Right forelimb (tissue), 1 donor: ENCODE measurements around the gene LCOR.

Experiments used
- DNase-seq: peaks from one replicate; pipeline ENCODE4 v3.0.0-alpha.2; 2018

LCOR gene

DNA sequence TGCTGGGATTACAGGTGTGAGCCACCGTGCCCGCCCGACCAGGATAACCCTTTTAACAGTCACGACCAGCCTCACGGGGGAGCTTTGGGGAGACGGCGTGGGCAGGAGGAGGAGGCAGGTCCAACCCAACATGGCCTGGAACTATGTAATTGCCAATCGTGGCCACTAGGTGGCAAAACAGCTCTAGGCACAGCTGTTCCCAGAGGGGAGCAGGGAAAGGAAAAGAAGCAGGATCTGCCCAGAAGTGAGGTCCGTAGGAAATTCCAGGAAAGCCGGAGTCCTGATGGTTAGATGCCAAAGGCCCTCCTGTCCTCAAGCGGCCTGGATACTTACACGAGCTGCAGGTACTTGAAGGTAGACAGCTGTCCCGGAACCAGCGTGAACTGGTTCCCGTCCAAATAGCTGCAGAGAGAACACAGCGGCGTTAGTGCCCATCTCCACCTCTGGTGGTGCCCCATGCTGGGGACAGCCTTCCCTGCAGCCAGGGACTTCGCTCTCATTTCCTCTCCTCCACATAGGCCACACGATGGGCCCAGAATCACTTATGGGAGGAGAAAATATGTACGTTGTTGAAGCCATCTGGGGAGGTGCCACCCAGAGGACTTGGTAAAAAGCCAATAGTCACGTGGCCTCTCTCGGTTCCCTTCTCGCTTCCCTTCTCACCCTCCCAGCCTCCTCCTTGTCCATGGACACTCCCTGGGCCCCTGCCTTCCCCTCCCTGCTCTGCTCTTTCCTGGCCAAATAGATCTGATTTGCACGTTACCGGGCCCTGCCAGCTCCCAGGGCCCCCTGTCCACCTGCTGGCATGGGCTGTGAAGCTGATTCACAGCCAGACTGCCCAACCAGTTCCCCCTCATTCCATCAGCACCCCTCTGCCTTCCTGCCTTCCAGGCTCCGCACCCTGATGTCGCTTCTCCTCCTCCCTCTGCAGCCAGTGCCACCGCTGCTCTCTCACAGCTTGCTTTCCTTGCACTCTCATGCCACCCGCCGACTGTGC is 205.6 kb downstream of the LCOR start:
- peak; percentile 80 for DNase-seq

DNA sequence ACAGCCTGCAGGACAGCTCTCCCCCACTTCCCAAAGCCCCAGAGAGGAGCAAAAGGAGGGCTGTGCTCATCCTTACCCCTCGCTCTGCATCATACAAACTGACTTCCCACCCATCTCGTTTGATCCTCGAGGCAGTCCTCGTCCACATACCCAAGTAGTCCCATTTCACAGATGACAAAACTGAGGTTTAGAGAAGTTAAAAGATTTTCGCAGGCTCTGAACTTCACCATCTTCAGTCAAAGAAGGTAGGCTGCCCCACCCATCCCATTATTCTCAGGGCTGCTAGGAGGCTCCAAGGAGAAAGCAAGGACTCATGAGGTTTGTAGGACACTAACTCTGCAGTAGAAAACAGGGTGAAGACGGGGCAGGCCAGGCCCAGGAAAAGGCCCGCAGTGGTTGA is 206.6 kb downstream of the LCOR start:
- DNase-seq: no peak

DNA sequence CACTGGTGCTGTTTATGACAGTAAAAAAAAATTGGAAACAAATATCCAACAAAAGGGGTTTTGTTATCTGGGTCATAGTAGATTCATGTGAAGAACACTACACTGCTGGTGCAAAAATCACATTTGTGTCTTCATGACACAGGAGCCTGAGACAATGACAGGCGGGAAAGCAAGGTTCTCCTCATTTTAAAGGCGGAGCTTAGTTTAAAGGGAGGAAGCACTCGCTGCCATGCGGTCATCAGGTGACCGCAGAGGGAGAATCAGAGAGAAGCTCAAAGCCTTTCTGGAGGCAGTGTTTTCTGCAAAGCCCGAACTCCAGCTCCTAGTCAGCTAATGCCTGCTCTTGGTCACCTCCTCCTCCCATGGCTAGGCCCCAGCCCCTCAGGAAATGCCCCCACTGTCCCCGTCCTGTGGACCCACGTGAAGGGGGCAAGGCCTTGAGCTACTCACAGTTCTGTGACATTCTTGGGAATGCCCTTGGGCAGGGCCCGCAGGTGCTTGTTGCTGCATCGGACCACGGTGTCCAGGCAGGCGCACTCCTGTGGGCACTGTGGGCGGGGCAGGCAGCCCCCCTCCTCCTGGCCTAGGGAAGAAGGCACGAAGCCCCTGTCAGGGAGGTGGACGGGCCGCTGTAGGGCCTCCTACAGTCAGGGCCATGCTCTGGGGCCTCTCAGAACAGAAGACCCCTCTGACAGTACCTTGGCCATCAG is 207.6 kb downstream of the LCOR start:
- no peak for DNase-seq

DNA sequence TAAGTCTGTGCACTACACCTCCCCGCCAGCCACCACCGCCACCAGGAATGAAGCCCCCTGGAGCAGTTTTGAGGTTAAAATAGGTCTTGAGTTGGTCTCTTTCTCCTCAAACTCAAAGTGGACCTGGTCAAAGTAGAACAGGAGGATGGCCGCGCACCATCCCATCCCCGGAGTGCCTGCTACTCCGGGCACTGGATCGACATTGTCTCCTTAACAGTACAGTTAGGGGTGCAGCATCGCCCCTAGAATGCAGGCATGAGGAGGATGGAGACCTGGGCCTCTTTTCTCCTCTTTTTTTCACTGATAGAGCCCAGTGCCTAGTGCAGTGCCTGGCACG is 208.1 kb downstream of the LCOR start:
- DNase-seq: no peak

DNA sequence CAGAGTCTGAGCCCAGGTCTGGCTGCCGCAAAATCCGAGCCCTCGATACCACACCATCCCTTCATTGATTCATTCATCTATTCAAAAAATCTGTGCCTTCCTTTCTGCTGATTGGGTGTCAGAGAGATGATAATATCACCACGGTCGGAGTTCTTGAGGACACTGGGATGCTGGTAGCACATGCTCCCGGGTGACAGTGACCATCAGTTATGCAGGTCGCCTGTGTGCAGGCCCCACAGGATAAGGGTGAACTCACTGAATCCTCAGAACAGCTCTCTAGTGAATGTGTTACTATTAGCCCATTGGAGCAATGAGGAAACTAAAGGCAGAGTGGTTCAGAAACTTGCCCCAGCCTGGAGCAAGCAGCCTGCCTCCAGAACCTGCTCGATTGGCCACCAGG is 208.6 kb downstream of the LCOR start:
- no peak for DNase-seq

DNA sequence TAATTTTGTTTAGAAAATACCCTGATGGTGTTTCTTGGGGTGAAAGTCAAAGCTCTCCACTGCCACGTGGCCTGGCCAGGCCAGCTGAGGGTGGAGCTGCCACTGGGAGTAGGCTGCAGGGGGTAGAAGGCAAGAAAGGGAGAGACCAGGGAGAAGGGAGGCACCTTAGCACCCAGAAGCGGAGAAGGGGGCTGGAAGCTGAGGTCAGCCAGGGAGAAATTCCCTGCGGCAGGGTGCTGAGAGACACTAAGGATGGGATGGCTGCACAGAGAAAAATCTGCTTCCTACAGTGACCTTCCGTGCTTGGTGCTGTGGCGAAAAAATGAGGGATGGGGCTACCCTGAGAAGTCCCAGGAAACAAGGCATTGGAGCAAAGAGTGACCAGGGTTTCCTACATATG is 210.0 kb downstream of the LCOR start:
- DNase-seq: no peak

DNA sequence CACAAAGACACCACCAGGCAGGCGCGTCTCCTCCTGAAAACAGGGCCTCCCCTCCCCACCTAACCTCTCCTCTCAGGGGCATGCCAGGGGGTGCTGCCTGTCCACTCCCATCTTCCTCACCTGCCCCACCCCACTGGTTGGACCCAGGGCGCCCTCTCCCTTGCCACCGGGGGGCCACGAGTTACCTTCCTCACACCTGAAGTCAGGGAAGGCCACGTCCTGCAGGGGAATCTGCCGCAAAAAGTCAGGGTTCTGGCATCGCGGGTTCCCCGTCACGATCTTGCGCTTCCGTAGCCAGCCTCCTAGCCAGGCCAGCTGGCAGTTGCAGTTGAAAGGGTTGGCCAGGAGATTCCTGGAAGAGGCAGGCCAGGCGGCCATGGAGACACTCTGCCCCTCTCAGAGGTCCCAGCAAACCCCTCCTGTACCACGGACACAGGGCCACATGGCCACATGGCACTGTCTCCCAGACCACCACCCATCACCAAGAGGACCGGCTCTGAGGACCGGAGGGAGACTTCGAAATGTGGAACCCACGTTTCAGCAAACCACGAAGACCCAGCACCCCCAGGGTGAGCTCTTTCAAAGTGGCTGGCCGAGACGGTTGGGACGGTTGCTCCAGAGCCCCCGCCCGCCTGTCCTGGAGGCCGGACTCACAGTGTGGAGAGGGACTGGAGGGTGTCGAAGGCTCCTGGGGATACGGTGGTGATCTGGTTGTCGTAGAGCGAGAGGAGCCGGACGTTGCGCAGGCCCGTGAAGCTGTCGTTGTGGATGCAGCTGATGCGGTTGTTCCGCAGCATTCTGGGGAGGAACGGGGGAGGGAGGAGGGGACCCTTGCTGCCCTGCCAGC is 210.8 kb downstream of the LCOR start:
- no peak for DNase-seq

DNA sequence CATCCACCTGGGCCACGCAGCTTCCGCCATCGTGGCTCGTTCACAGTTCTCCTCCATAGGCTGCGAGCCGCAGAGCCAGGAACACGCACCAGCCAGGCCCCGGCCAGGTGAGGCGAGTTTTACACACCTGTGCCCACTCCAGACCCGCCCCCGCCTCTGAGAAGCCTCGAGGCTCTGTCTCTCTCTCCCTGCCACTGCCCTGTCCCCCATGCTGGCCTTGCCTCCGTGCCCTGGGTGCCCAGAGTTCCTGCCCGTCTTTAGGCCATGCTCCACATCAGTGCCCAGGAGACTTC is 211.4 kb downstream of the LCOR start:
- DNase-seq: no peak
